GM12892 (cell line): Measurements from ENCODE around the gene LARGE1.

Source experiments
- DNase-seq: peaks from one replicate; pipeline ENCODE4 v3.0.0; 2011; ENCODE audit not compliant: insufficient read length
- FAIRE-seq: peaks from 2 replicates; lab custom pipeline; 2011; peaks lifted over from hg19 to GRCh38; lab: Jason Lieb, UNC
- POLR2A ChIP-seq: IDR thresholded peaks from 2 replicates; pipeline ENCODE4 v1.6.1; 2011; ENCODE audit warnings: low read depth, low read length, control low read depth
- POLR2AphosphoS5 ChIP-seq: IDR thresholded peaks from 2 replicates; pipeline ENCODE4 v1.6.1; 2011; ENCODE audit warnings: low read depth, low read length, control low read depth
- TAF1 ChIP-seq: IDR thresholded peaks from 2 replicates; pipeline ENCODE4 v1.6.1; 2011; ENCODE audit warnings: low read depth, mild to moderate bottlenecking, control low read depth, low read length, borderline replicate concordance

Gene LARGE1

DNA sequence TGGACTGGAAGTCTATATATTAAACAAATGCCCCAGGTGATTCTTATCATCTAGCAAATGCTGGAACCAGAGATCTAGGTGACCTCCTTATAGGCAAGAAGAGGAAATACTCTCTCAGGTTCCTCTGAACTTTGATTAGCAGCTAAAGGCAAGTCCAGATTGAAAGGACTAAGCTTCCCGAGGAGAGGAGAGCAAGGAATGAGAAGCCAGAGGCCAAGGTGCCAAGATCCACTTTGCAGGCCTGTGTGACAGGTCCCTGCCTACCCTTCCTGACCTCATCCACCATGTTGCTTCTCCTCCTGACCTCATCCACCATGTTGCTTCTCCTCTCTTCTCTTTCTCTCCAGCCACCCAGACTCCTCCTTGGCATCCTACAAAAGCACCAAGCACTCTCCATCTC lies 173.2 kb downstream of the LARGE1 start:
- DNase-seq = no peak
- TF ChIP-seq POLR2AphosphoS5 (no peak), POLR2A (no peak), TAF1 (no peak)
- no peak for FAIRE-seq

GRCh38 chr22:33746501-33746928 lies 173.8 kb downstream of the LARGE1 start:
- no peak for TF ChIP-seq POLR2AphosphoS5
- TF ChIP-seq TAF1 = no peak
- TF ChIP-seq POLR2A = no peak
- DNase-seq (no peak), FAIRE-seq (no peak)

GRCh38 chr22:33745501-33745900 lies 174.8 kb downstream of the LARGE1 start:
- DNase-seq (no peak), FAIRE-seq (no peak)
- no peak for TF ChIP-seq POLR2AphosphoS5

GRCh38 chr22:33743756-33744155 lies 176.5 kb downstream of the LARGE1 start:
- FAIRE-seq = no peak
- TF ChIP-seq TAF1 (no peak), POLR2AphosphoS5 (no peak), POLR2A (no peak)

GRCh38 chr22:33741025-33741424 lies 179.3 kb downstream of the LARGE1 start:
- FAIRE-seq (no peak), DNase-seq (no peak)
- TF ChIP-seq POLR2AphosphoS5 (no peak), POLR2A (no peak), TAF1 (no peak)

More at GRCh38 chr22:33743756-33744155, 176.5 kb downstream of the LARGE1 start:
- DNase-seq = no peak

- no peak for TF ChIP-seq TAF1
- no peak for TF ChIP-seq POLR2AphosphoS5
- no peak for TF ChIP-seq POLR2A
- FAIRE-seq = no peak
- DNase-seq = no peak
These were observed 180.8 kb downstream of the LARGE1 start for GRCh38 chr22:33739516-33739915.

DNA sequence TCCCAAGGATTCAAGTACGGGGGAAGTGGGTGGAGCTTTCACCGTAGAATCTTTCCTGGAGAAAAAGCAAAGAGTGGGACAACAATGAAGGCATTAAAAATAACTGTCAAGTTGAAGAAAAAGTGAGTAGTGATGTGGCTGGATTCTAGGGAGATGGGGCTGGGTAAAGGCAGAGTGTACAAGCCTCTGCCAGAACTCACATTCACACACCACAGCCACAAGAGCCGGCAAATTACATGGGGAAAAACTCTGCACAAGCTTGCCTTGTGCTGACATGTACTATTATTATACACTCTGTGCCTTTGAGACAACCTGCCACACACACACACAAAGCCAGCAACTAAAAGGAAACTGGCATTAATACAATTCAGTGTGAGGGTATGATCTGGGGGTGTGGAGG lies 182.6 kb downstream of the LARGE1 start:
- FAIRE-seq = no peak
- DNase-seq = no peak
- TF ChIP-seq POLR2A = no peak
- TF ChIP-seq POLR2AphosphoS5 = no peak
- TF ChIP-seq TAF1 = no peak

DNA sequence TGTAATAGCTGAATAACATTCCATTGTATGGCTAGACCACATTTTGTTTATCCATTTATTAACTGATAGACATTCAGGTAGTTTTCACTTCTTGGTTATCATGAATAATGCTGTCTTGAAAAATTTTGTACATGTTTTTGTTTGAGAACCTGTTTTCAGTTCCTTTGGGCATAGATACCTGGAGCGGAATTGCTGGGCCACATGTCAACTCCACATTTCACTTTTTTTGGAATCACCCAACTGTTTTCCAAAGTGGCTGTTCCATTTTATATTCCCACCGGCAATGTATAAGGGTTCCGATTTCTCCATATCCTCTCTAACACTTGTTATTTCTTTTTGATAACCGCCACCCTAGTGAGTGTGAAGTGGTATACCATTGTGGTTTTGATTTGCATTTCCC lies 184.3 kb downstream of the LARGE1 start:
- TF ChIP-seq POLR2AphosphoS5 (no peak), POLR2A (no peak), TAF1 (no peak)
- FAIRE-seq (no peak), DNase-seq (no peak)

GRCh38 chr22:33728847-33729246 lies 191.4 kb downstream of the LARGE1 start:
- TF ChIP-seq TAF1 (no peak), POLR2AphosphoS5 (no peak), POLR2A (no peak)
- no peak for DNase-seq
- no peak for FAIRE-seq

GRCh38 chr22:33726294-33726734 lies 194.0 kb downstream of the LARGE1 start:
- no peak for FAIRE-seq
- DNase-seq = no peak

DNA sequence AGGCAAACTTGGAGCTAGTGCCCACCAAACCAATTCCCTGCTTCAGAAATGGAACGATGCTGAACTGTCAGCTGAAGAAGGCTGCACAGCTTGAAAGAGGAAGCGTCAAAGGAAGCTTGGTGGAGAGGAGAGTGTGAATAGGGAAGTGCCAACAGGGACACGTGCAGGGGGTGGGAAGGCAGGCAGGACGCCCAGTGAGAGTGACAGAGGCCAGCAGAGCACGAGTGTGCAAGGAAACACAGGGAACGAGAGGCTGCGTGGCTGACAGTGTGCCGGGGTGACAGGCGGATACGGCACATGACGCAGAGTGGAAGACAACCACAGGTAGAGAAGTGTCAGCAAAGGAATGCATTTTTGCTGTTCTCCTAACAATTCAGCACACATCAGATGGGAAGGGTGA lies 196.4 kb downstream of the LARGE1 start:
- FAIRE-seq (no peak), DNase-seq (no peak)
- no peak for TF ChIP-seq TAF1
- TF ChIP-seq POLR2A = no peak
- TF ChIP-seq POLR2AphosphoS5 = no peak

More at GRCh38 chr22:33726294-33726734, 194.0 kb downstream of the LARGE1 start:
- no peak for TF ChIP-seq TAF1
- no peak for TF ChIP-seq POLR2AphosphoS5
- no peak for TF ChIP-seq POLR2A

GRCh38 chr22:33722816-33723215 lies 197.5 kb downstream of the LARGE1 start:
- FAIRE-seq = no peak
- DNase-seq = no peak
- no peak for TF ChIP-seq POLR2A
- no peak for TF ChIP-seq POLR2AphosphoS5
- TF ChIP-seq TAF1 = no peak

DNA sequence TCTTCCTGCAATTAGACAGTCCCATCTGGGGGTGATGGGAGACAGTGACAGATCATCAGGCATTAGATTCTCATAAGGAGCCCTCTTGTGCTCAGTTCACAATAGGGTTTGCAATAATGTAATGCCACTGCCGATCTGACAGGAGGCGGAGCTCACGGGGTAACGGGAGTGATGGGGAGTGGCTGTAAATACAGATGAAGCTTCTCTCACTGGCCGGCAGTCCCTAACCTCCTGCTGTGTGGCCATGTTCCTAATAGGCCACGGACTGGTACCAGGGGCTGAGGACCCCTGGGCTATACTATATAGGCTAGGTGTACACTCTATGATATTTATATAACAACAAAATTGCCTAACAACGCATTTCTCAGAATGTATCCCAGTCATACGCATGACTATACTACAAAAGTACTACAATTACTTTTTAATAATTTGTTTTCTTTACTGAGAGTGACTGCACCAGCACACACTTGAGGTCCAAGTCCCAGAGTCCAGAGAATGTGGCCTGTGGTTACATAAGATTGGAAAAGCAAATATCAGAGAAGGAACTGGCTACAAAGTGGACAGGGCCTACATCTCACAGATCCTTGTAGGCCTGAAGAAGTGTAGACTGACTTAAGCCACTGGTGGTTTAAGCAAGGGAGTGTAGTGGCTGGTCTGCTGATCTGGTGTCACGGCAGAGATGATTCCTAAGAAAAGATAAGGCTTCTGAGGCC lies 200.0 kb downstream of the LARGE1 start:
- no peak for TF ChIP-seq POLR2AphosphoS5
- TF ChIP-seq POLR2A = no peak
- no peak for TF ChIP-seq TAF1
- DNase-seq = no peak
- no peak for FAIRE-seq
